ENCODE data around the gene CDH4. TPM values are rescaled to one million over a fixed set of nuclear protein-coding genes. Genes with fewer than 3 reads are reported as not detected.

Gene CDH4
- total and polyA plus RNA-seq, 2 of the 4 experiments (the other 2 are of a cell fraction), result 1.6 to 3.5 TPM

- no peaks in the 10 kb centered on the region for H4K20me1 ChIP-seq (ENCODE audit: insufficient read depth, low read length)
- no peak overlapping the region for H3K23ac ChIP-seq (ENCODE audit: low read depth, low read length)
- H4K5ac ChIP-seq (ENCODE audit: low read depth, low read length), result no peak overlapping the region
- DNase-seq (no peak), ATAC-seq (ENCODE audit: low read depth) (no peak)
- H3K9ac ChIP-seq (ENCODE audit: low read depth, low read length), result no peak overlapping the region
- ChIA-PET CTCF (no interaction called here), POLR2A (ENCODE audit: unreplicated experiment) (no interaction called here)
- H4K91ac ChIP-seq (ENCODE audit: insufficient read depth, low read depth, low read length), result no peak overlapping the region
- H4K8ac ChIP-seq (ENCODE audit: low read depth in 2 of 2, low read length in 2 of 2), result no peak overlapping the region
- no CpG with 5 or more reads among the region's 8 CpGs for WGBS, 2 experiments (ENCODE audit: extremely low coverage in 2 of 2, insufficient read length in 1 of 2)
- H3K4ac ChIP-seq (ENCODE audit: low read depth, low read length), result no peak overlapping the region
- dilution Hi-C loops (cut with HindIII; ENCODE audit: low sequenced_read_pairs, unreplicated experiment), result no loop called here
- no peaks in the 10 kb centered on the region for H3K4me1 ChIP-seq (ENCODE audit: control insufficient read depth, insufficient read depth, low read length)
- H3K9me1 ChIP-seq (ENCODE audit: insufficient read depth, low read length), result no peaks in the 10 kb centered on the region
- H2BK20ac ChIP-seq (ENCODE audit: low read depth, low read length), result no peak overlapping the region
- intact Hi-C loops (cut with micrococcal nuclease), result no loop called here
- H3K56ac ChIP-seq (ENCODE audit: extremely low read depth, insufficient read depth, low read length), result no peak overlapping the region
- no peak overlapping the region for H3K4me3 ChIP-seq (ENCODE audit: insufficient read depth, low read depth, low read length)
- H3K9me3 ChIP-seq (ENCODE audit: control insufficient read depth, insufficient read depth, low read length), result no peaks in the 10 kb centered on the region
- no peak overlapping the region for H2BK15ac ChIP-seq (ENCODE audit: low read depth, low read length)
- no peaks in the 10 kb centered on the region for H3K79me1 ChIP-seq (ENCODE audit: low read depth in 1 of 2, low read length in 2 of 2)
- H3K14ac ChIP-seq (replicated peaks; ENCODE audit: low read depth, low read length), result no peak overlapping the region
- no peak overlapping the region for H3K4me2 ChIP-seq (ENCODE audit: low read depth, low read length)
- H3K36me3 ChIP-seq (ENCODE audit: control insufficient read depth, insufficient read depth, low read length), result no peaks in the 10 kb centered on the region
- no TSS peak for BruUV-seq (replicated peaks)
- H2AK9ac ChIP-seq (replicated peaks; ENCODE audit: low read depth, low read length, poor library complexity), result no peak overlapping the region
- no peak overlapping the region for H3K27ac ChIP-seq (ENCODE audit: insufficient read depth, low read length)
- no peak for TF ChIP-seq MAZ (IDR thresholded peaks at IDR 0.05; ENCODE audit: borderline replicate concordance, low read depth, low read length)
- no peak for TF ChIP-seq CTCF (conservative IDR thresholded peaks at IDR 0.05; ENCODE audit: low read depth, low read length)
- TF ChIP-seq FOS (IDR thresholded peaks at IDR 0.05; ENCODE audit: low read depth, low read length), result no peak
- TF ChIP-seq CEBPB (IDR thresholded peaks at IDR 0.05; ENCODE audit: low read depth, low read length), result no peak
- TF ChIP-seq CHD1 (IDR thresholded peaks at IDR 0.05; ENCODE audit: low read depth, low read length), result no peak
- TF ChIP-seq ELK1 (IDR thresholded peaks at IDR 0.05; ENCODE audit: borderline replicate concordance, low read depth, low read length), result no peak
- TF ChIP-seq RFX5 (IDR thresholded peaks at IDR 0.05; ENCODE audit: low read depth, low read length), result no peak
- TF ChIP-seq BHLHE40 (IDR thresholded peaks at IDR 0.05; ENCODE audit: low read depth, low read length), result no peak
- TF ChIP-seq POLR2A (IDR thresholded peaks at IDR 0.05; ENCODE audit: low read depth, low read length), result no peak
- no peak for TF ChIP-seq SMC3 (IDR thresholded peaks at IDR 0.05; ENCODE audit: low read depth, low read length)
- no peak for TF ChIP-seq NFE2L2 (IDR thresholded peaks at IDR 0.05; ENCODE audit: low read depth, low read length)
- no peak for TF ChIP-seq USF2 (IDR thresholded peaks at IDR 0.05; ENCODE audit: low read depth, low read length)
- no peak for TF ChIP-seq MAFK (IDR thresholded peaks at IDR 0.05; ENCODE audit: low read depth, low read length)
- TF ChIP-seq MXI1 (IDR thresholded peaks at IDR 0.05; ENCODE audit: borderline replicate concordance, low read depth, low read length), result no peak
- TF ChIP-seq RCOR1 (IDR thresholded peaks at IDR 0.05; ENCODE audit: insufficient replicate concordance, low read length), result no peak
- TF ChIP-seq RAD21 (IDR thresholded peaks at IDR 0.05; ENCODE audit: low read length), result no peak
- in situ Hi-C loops (cut with MboI; ENCODE audit: low sequenced_read_pairs), result loop anchor here (25.0 kb wide), 2 partner anchors 618 to 1818 kb away; partner anchors contain the start of gene CDH4
- no peak overlapping the region for H2BK120ac ChIP-seq (ENCODE audit: low read depth, low read length)
- H2AK5ac ChIP-seq (ENCODE audit: low read depth, low read length), result no peak overlapping the region
- H3K27me3 ChIP-seq (ENCODE audit: control insufficient read depth, insufficient read depth, low read length), result peaks cover 4% of the 10 kb centered on the region; the same call in 1 of the 2 replicates
- H3K18ac ChIP-seq (ENCODE audit: low read depth, low read length), result no peak overlapping the region
- no peak overlapping the region for H2BK5ac ChIP-seq (ENCODE audit: low read depth, low read length, poor library complexity, severe bottlenecking)
- H2AFZ ChIP-seq (replicated peaks; ENCODE audit: low read length, poor library complexity), result no peak overlapping the region
Measured at GRCh38 chr20:61880706-61881105, 628.6 kb downstream of the CDH4 start.

Measured in IMR-90 (cell line).